Thymus (tissue), 14 donors: ENCODE results near the gene UBE2B. TPM values are rescaled to one million over a fixed set of nuclear protein-coding genes. Genes with fewer than 3 reads are reported as not detected.
"Not testable (repeated sequence)": the region's sequence is repeated elsewhere in the genome, so short reads cannot be mapped to it uniquely, and the experiment has no call there.

ENCODE experiments used
- DNase-seq, 9 donors: peaks; one replicate each; pipeline ENCODE4 v3.0.0-alpha.2; 2013; ENCODE audit warnings: low spot score in 9 of 9, low read depth in 6 of 9, missing footprints in 1 of 9
- H3K27ac ChIP-seq, 2 donors: one replicate each; pipeline ENCODE4 v1.5.1; 2013; ENCODE audit warnings: control low read depth in 1 of 2, low read depth in 1 of 2, low read length in 1 of 2, mild to moderate bottlenecking in 1 of 2, moderate library complexity in 1 of 2
- H3K27me3 ChIP-seq, 2 donors: one replicate each; pipeline ENCODE4 v1.5.1; 2013; ENCODE audit warnings: low read length in 1 of 2; ENCODE audit not compliant: control insufficient read depth in 2 of 2, insufficient read depth in 1 of 2
- H3K36me3 ChIP-seq, 2 donors: one replicate each; pipeline ENCODE4 v1.5.1; 2013; ENCODE audit warnings: low read length in 1 of 2, mild to moderate bottlenecking in 1 of 2, moderate library complexity in 1 of 2; ENCODE audit not compliant: control insufficient read depth in 2 of 2, insufficient read depth in 2 of 2
- H3K4me1 ChIP-seq, 2 donors: one replicate each; pipeline ENCODE4 v1.5.1; 2013; ENCODE audit warnings: low read length in 2 of 2; ENCODE audit not compliant: control insufficient read depth in 2 of 2, insufficient read depth in 2 of 2
- H3K4me3 ChIP-seq, 2 donors: one replicate each; pipeline ENCODE4 v1.5.1; 2013; ENCODE audit warnings: low read length in 2 of 2, control low read depth in 1 of 2, mild to moderate bottlenecking in 1 of 2
- H3K9me3 ChIP-seq, 2 donors: one replicate each; pipeline ENCODE4 v1.5.1; 2013; ENCODE audit warnings: low read length in 1 of 2, mild to moderate bottlenecking in 1 of 2; ENCODE audit not compliant: control insufficient read depth in 2 of 2, insufficient read depth in 1 of 2
- WGBS: extraction: QIAGEN DNeasy Blood & Tissue Kit; methylation state at CpG from one replicate; pipeline ENCODE4 v1.1.7; 2013; 5-methylcytosine and 5-hydroxymethylcytosine counted together
- long read RNA-seq, 10 donors: transcript quantifications; one replicate each; lab custom pipeline, GENCODE V29; 2026
- polyA plus RNA-seq: library from polyadenylated mRNA; stranded (reverse); fragments of 200-250 nt; gene quantifications from one replicate; pipeline ENCODE4 v1.2.3, GENCODE V29; 2013
- total RNA-seq: library from RNA; stranded (reverse); fragments of 120-200 nt; gene quantifications from one replicate; pipeline ENCODE4 v1.2.4, GENCODE V29; 2013
- donor health status: healthy.

UBE2B gene
- total RNA-seq, result 20.1 TPM
- polyA plus RNA-seq, result 238 TPM
- long read RNA-seq, donor 1, transcript UBE2B-201 (6 exons, 2,515 nt), result major isoform, 16 of 17 reads
- long read RNA-seq, donor 1, partial matches to known transcripts, result 0 of 17 reads
- long read RNA-seq, donor 1, other reads (novel, unspliced or antisense), result 0 of 17 reads
- long read RNA-seq, donor 2, result 0 reads
- long read RNA-seq, donor 3, transcript UBE2B-201 (6 exons, 2,515 nt), result major isoform, 161 of 199 reads
- long read RNA-seq, donor 3, partial matches to known transcripts, result 17 of 199 reads
- long read RNA-seq, donor 3, other reads (novel, unspliced or antisense), result 12 of 199 reads
- long read RNA-seq, donor 4, transcript UBE2B-201 (6 exons, 2,515 nt), result major isoform, 58 of 71 reads
- long read RNA-seq, donor 4, partial matches to known transcripts, result 10 of 71 reads
- long read RNA-seq, donor 4, other reads (novel, unspliced or antisense), result 0 of 71 reads
- long read RNA-seq, donor 5, transcript UBE2B-207 (4 exons, 415 nt), result minor isoform, 8 of 262 reads
- long read RNA-seq, donor 5, transcript UBE2B-201 (6 exons, 2,515 nt), result major isoform, 194 of 262 reads
- long read RNA-seq, donor 5, partial matches to known transcripts, result 20 of 262 reads
- long read RNA-seq, donor 5, other reads (novel, unspliced or antisense), result 30 of 262 reads
- long read RNA-seq, donor 6, transcript UBE2B-201 (6 exons, 2,515 nt), result major isoform, 115 of 133 reads
- long read RNA-seq, donor 6, partial matches to known transcripts, result 0 of 133 reads
- long read RNA-seq, donor 6, other reads (novel, unspliced or antisense), result 13 of 133 reads
- long read RNA-seq, donor 7, transcript UBE2B-207 (4 exons, 415 nt), result minor isoform, 7 of 134 reads
- long read RNA-seq, donor 7, transcript UBE2B-201 (6 exons, 2,515 nt), result major isoform, 79 of 134 reads
- long read RNA-seq, donor 7, partial matches to known transcripts, result 21 of 134 reads
- long read RNA-seq, donor 7, other reads (novel, unspliced or antisense), result 21 of 134 reads
- long read RNA-seq, donor 8, transcript UBE2B-201 (6 exons, 2,515 nt), result major isoform, 25 of 27 reads
- long read RNA-seq, donor 8, partial matches to known transcripts, result 0 of 27 reads
- long read RNA-seq, donor 8, other reads (novel, unspliced or antisense), result 0 of 27 reads
- long read RNA-seq, donor 9, transcript UBE2B-201 (6 exons, 2,515 nt), result major isoform, 48 of 51 reads
- long read RNA-seq, donor 9, partial matches to known transcripts, result 0 of 51 reads
- long read RNA-seq, donor 9, other reads (novel, unspliced or antisense), result 0 of 51 reads
- long read RNA-seq, donor 10, transcript UBE2B-201 (6 exons, 2,515 nt), result major isoform, 56 of 59 reads
- long read RNA-seq, donor 10, partial matches to known transcripts, result 0 of 59 reads
- long read RNA-seq, donor 10, other reads (novel, unspliced or antisense), result 0 of 59 reads

DNA sequence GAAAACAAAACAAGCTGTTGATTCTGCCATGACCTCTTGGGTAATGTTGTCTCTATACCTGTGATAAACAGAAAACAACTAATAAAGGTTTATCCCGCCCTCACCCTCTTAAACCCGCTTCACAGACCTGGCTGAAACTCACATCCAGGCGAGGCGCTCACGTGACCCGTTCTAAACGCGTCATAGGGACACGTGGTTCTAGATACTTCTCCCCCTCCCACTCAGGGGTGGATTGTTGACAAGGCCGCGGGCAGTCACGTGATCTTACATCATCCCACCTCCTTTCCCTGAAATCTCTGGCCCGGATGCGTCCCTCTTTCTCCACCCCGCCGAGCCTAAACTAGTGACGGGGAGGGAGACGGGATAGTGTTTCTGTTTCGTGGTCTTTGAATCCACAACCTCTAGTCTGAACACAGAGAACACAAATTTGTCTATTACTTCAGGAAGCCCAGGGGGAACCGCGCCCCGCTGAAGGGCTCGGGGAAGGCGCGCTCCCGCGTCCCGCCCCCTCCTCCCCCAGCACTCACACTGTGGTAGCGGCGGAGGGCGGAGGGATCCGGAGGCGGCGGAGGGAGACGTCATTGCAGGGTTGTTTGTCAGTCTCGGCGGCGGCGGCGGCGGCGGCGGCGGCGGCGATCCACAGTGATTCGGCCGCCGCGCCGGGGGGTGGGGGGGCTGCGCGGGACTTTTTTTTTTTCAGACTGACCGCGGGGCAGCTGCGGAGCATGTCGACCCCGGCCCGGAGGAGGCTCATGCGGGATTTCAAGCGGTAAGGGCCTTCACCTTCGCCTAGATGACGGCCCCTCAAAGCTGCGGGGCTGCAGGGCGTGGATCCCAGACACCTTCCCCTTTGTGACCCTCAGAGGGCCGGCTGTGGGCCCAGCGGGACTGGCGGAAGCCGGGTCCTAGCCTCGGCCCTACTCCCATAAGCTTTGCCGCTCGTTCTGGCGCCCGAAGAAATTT lies at the start of gene UBE2B:
Gene UBE2B, plus strand, starts transcription at position 699 of the 963 bp plus-strand sequence. Its CDS starts 27 bp downstream, at position 726.
- peaks cover 7 to 14% of the 10 kb centered on the region in 2 donors for H3K36me3 ChIP-seq
- peaks cover 13 to 15% of the 10 kb centered on the region in 2 donors for H3K4me1 ChIP-seq
- peak; percentile 96 to 100 (median 99) for DNase-seq
- H3K27ac ChIP-seq, result peak within 1 kb of the TSS; percentile 94 to 98
- H3K4me3 ChIP-seq, result peak within 1 kb of the TSS; percentile 100
- no peaks in the 10 kb centered on the region for H3K27me3 ChIP-seq
- peaks cover 0 to 5% of the 10 kb centered on the region in 2 donors for H3K9me3 ChIP-seq
- under 1% methylated on average over 74 of the region's 74 CpGs for WGBS

GRCh38 chr5:134327327-134327726 lies 44.0 kb upstream of the UBE2B start:
- no peak for DNase-seq
- no peaks in the 10 kb centered on the region for H3K27me3 ChIP-seq
- H3K4me1 ChIP-seq, result no peaks in the 10 kb centered on the region
- peaks cover 1 to 13% of the 10 kb centered on the region in 2 donors for H3K9me3 ChIP-seq
- H3K36me3 ChIP-seq, result no peaks in the 10 kb centered on the region
- no peak overlapping the region for H3K27ac ChIP-seq
- H3K4me3 ChIP-seq, result no peak overlapping the region

GRCh38 chr5:134328619-134329018 lies 42.8 kb upstream of the UBE2B start:
- WGBS, result 93% methylated on average over 2 of the region's 2 CpGs
- H3K27me3 ChIP-seq, result no peaks in the 10 kb centered on the region

GRCh38 chr5:134336833-134337232 lies 34.5 kb upstream of the UBE2B start:
- DNase-seq, H3K27me3 ChIP-seq, H3K4me1 ChIP-seq, H3K4me3 ChIP-seq, H3K27ac ChIP-seq, H3K9me3 ChIP-seq, H3K36me3 ChIP-seq: not testable (repeated sequence)
- WGBS, result 94% methylated on average over 6 of the region's 6 CpGs

More at GRCh38 chr5:134328619-134329018, 42.8 kb upstream of the UBE2B start:
- DNase-seq, result no peak
- Histone ChIP-seq H3K4me3 (no peak overlapping the region), H3K9me3 (peaks cover 1 to 13% of the 10 kb centered on the region in 2 donors), H3K27ac (no peak overlapping the region), H3K4me1 (no peaks in the 10 kb centered on the region), H3K36me3 (no peaks in the 10 kb centered on the region)

GRCh38 chr5:134343500-134343899 lies 27.9 kb upstream of the UBE2B start:
- not testable (repeated sequence) for H3K4me1 ChIP-seq, H3K27ac ChIP-seq, DNase-seq, H3K27me3 ChIP-seq, H3K36me3 ChIP-seq, H3K9me3 ChIP-seq, H3K4me3 ChIP-seq
- 98% methylated on average over 3 of the region's 3 CpGs for WGBS

- H3K4me1 ChIP-seq, DNase-seq, H3K27me3 ChIP-seq, H3K36me3 ChIP-seq, H3K27ac ChIP-seq, H3K9me3 ChIP-seq, H3K4me3 ChIP-seq: not testable (repeated sequence)
- WGBS, result 97% methylated on average over 3 of the region's 3 CpGs
Measured at GRCh38 chr5:134345476-134345875, 25.9 kb upstream of the UBE2B start.

DNA sequence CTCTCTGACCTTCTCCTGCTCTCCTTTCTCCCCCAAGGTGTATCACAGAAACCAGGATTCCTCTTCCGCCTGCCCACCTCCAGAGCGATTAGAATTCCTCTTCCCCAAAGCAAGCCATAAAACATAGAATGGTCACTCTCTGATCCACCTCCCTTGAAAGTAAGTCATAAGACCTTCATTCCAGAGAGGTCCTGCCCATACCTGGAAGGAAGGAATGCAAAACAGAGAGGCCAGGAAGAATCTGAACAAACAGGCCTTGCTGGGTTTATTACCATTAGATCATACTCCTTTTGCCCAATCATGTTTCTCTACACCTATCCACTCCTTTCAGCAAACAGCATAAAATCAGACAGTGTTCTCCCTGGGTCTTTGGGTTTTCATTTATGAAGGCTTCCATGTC lies 25.4 kb upstream of the UBE2B start:
- Histone ChIP-seq H3K9me3 (no peaks in the 10 kb centered on the region), H3K27ac (no peak overlapping the region), H3K4me3 (no peak overlapping the region), H3K27me3 (no peaks in the 10 kb centered on the region), H3K4me1 (no peaks in the 10 kb centered on the region), H3K36me3 (no peaks in the 10 kb centered on the region)
- WGBS, result 99% methylated on average over 2 of the region's 2 CpGs
- DNase-seq, result no peak

- Histone ChIP-seq H3K27ac (no peak overlapping the region), H3K9me3 (no peaks in the 10 kb centered on the region), H3K4me1 (no peaks in the 10 kb centered on the region), H3K27me3 (no peaks in the 10 kb centered on the region), H3K36me3 (peaks cover 0 to 4% of the 10 kb centered on the region in 2 donors), H3K4me3 (no peak overlapping the region)
- 96% methylated on average over 4 of the region's 4 CpGs for WGBS
- no peak for DNase-seq
Measured at GRCh38 chr5:134349463-134349862, 21.9 kb upstream of the UBE2B start.
